HG03280 (cell line): Measurements from ENCODE around the gene GCSH.

Experiments used
- ATAC-seq: cut with Tn5 transposase; IDR thresholded peaks from one replicate; pipeline ENCODE4 v1.9.1; 2021; ENCODE audit warnings: mild to moderate bottlenecking, moderate library complexity; ENCODE audit not compliant: unreplicated experiment

Gene GCSH

DNA sequence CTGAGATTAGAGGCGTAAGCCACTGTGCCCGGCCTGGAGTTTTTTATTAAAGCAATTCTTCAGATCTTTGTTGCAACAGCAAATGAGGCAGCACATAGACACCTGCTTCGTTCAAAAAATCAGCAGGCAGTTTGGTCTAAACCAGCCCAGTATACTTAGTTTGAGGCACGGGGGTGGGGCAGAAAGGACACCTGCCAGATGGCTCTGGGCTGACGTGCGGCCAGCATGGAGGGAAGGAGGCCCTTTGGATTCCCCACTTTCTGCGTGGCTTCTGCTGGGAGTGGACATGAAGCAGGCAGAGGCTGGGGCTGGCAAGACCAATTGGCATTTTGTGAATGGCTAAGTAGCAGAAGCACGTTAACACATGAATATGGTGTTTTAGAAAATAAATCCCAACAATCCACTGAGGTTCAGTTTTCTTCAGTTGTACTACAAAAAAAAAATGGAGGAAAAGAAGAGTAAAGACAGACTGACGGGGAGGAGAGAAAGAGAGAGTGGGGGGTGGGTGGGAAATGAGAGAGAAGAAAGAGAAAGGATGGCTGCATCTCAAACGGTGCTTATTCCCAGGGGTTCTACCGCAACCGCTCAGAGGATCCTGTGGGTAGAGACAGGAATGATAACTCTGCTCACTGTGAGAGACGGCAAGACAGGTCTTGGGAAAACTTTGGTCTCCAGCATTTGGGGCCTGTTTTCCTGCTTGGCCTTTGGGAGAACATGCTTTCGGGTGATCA lies 35.5 kb downstream of the GCSH start:
- no peak for ATAC-seq

DNA sequence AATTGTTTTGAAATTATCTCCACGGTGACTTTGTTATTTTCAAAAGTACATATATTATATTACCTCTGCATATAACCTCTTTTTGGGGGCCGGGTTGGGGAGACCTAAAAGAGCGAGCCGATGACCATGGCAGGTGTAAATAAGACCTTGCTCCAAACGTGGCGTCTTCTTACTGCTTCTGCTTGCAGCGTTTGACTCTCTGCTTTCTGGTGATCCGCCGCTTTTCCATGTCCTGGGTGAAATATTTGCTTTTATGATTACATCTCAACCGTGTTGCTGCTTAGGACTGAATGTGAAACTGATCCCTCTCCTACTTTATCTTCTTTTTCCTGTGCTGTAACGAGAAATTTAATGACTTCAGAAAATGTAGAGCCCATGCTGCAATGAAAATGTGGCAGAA lies 42.4 kb downstream of the GCSH start:
- no peak for ATAC-seq

DNA sequence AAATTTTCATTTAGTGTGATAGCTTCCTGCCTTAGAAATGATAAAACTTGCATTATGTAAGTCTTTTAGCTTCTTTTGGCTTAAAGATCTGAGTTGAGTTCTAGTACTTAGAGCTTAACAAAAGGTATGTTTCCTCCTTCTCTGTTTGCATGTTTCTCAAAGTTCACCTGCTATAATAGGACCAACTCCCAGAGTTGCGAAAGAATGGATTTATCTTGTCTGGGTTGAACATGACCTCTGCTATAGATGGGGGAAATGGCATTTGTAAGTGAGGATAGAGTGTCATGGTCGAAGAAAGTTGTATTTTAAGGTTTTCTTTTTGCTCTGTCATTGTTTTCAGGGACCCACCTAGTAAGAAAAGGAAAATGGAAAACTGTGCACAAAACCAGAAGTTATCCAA lies 53.4 kb downstream of the GCSH start:
- no peak for ATAC-seq

DNA sequence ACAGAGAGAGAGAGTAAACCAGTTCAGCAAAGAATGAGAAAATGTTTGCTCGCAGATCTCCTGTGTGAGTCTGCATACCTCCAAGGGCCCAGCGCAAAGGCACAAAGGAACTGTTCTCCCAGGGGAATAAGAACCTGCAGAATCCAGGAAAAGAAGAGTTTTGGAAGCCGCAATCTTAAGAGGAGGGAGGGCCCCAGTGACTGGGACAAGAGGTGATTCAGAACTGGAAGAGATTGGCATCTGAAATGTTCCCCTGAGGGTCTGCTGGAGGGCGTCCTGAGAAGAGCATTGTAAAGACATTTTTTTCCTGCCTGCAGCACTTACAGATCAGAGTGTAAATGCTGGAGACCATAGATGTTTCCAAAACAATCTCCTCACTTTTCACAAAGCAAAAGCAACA lies 54.5 kb downstream of the GCSH start:
- no peak for ATAC-seq

DNA sequence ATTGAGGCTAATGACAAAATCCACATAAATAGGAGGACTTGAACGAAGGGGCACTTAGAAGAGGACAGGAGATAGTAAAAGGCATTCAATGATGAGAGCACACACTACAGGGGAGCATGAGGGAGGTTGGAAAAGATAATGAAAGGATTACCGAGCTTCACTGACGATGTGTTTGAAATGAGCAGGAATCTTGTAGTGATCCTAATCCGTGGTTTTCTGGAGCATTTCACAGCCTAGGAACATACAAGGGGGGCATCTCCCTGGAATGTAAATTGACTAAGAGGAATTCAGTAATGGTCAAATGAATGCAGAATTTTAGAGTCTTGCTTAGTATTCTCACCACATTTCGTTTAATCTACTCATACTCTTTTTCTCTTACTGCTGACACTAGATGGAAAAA lies 55.4 kb downstream of the GCSH start:
- ATAC-seq: no peak

DNA sequence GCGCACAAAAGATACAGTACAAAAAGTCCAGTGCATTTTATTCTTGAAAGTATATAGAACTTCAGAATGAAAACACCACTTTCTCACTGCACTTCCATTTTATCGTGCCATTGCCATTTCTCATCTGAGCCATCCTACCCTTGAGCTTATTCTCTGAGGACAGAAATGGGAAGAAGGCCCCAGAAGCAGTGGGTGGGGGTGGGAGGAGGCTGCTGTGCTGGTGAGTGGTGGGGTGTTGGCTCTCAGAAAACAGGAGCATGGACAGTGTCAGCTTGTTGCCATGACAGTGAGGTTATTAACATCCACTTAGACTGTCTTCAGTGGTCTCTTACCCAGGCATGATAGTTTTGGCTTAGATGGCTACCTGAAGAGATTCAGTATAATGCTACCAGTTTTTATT lies 56.1 kb downstream of the GCSH start:
- no peak for ATAC-seq

DNA sequence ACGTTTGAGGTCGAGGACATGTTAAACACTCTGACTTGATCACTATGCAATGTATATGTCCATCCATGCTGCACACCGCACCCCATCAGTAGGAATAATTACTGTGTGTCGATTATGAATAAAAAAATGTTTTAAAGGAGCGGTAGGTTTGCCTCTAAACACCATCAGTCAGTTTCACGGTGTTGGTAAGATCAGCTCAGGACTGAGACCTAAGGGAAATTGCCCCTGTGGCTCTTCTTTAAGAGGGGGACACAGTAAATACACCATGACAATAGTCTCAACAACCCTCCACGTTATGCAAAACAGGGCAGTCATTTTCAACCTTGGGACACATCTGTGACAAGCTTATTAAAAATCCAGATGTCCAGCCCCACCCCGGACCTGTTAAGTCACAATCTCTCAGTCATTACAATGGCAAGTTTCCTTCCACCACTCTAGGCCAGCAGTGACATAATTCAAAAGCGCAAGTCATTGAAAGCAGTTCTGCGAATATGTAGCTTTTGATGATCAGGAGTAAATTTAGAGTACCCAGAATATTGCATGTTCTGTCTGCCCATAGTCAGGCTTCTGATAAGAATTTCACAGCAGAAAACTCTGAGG lies 59.3 kb downstream of the GCSH start:
- ATAC-seq: no peak

DNA sequence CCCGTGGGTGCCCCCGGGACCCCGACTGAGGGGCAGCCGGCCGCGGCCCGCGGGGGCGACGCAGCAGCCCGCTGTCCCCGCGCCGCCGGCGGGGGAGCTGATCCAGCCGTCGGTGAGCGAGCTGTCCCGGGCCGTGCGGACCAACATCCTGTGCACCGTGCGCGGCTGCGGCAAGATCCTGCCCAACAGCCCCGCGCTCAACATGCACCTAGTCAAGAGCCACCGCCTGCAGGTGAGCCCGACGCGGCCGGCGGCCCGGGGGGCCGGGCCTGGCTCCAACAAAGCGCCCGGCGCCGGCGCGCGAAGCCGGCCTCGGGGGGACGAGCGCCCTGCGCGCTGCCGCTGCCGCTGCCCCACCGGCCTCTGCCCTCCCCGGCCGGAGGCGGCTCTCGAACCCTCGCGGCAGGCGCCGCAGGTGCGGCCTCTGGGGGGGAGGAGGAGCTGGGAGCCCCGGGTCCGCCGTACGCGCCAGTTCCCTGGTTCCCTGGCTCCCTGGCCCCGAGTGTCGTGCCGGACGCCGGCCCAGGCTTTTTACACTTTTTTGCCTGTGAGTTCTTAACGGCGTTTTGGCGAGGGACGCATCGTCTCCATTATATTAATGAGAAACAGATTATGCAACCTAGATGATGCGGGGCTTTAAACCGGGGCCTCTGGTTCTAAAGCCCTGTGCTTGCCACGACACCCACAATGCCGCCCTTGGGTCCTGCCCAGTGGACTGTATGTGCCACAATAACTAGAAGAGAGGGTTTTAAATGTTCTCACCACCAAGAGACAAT lies 60.0 kb downstream of the GCSH start:
- ATAC-seq: peak; percentile 53

DNA sequence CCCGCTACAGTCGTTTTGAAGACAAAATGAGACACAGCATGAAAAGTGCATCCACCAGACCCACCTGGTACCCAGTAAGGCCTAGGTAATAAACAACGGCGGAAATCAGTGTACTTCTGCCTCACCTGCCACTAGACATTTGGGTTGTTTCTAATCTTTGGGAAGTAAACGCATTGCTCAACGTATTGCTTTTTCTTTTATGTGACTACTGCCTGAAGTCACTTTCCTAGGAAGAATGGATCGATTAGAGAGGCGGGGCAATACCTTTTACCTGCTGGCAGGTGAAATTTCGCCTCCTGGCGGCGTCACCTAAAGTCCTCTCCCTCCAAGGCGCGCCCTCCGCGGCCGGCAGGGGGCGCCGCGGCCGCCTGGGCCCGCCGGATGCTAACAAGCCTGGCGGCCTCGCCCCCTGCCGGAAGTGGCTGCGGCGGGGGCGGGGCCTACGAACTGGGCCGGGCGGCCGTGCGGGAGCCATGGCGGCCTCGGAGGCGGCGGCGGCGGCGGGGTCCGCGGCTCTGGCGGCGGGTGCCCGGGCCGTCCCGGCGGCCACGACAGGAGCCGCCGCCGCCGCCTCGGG lies 60.7 kb downstream of the GCSH start, which contains the start of gene ATMIN:
Gene ATMIN, plus strand, starts transcription at position 445 of the 577 bp plus-strand sequence. Its CDS starts 29 bp downstream, at position 474.
- ATAC-seq: peak; percentile 93
